OCI-LY7 (cell line): Measurements from ENCODE around the gene GPR146. TPM values are rescaled to one million over a fixed set of nuclear protein-coding genes. Genes with fewer than 3 reads are reported as not detected.
A peak's percentile ranks its signal among the peaks of the same experiment; 100 is the strongest.

Source experiments
- BruUV-seq: library from RNA; stranded (reverse); fragments of 400-500 nt; replicated peaks from 2 replicates; lab custom pipeline; 2021; lab: Mats Ljungman, UMichigan
- CTCF ChIA-PET: fragments of 300-600 bp; sonication (Branson Sonifier 250); formaldehyde crosslinking; loops from one replicate; lab custom pipeline; 2022; ENCODE audit warnings: antibody characterized with exemption; ENCODE audit not compliant: unreplicated experiment; lab: Charles Lee
- POLR2A ChIA-PET: fragments of 300-600 bp; sonication (Branson Sonifier 250); formaldehyde crosslinking; loops from one replicate; lab custom pipeline; 2022; ENCODE audit warnings: antibody characterized with exemption; lab: Charles Lee
- DNase-seq: peaks from one replicate; pipeline ENCODE4 v3.0.0-alpha.2; 2015; ENCODE audit warnings: low spot score
- H2AFZ ChIP-seq: fragments of 200-600 bp; sonication (generic), shearing (Covaris generic); 2 replicates; pipeline ENCODE4 v1.6.1; 2014; ENCODE audit warnings: mild to moderate bottlenecking, antibody characterized with exemption, low read length, moderate library complexity
- H3K27ac ChIP-seq: fragments of 200-600 bp; sonication (generic); 2 replicates; pipeline ENCODE4 v1.5.1; 2014; ENCODE audit warnings: mixed run types, low read depth, mild to moderate bottlenecking, moderate library complexity, low read length, inconsistent platforms; ENCODE audit not compliant: poor library complexity, severe bottlenecking
- H3K36me3 ChIP-seq: fragments of 200-600 bp; sonication (generic); 2 replicates; pipeline ENCODE4 v1.6.1; 2014; ENCODE audit warnings: mild to moderate bottlenecking, antibody characterized with exemption, low read length, moderate library complexity, mixed read lengths; ENCODE audit not compliant: insufficient read depth
- H3K4me1 ChIP-seq: fragments of 200-600 bp; sonication (generic); 2 replicates; pipeline ENCODE4 v1.5.1; 2014; ENCODE audit warnings: mild to moderate bottlenecking, low read length; ENCODE audit not compliant: insufficient read depth, poor library complexity, severe bottlenecking
- H3K4me2 ChIP-seq: fragments of 200-600 bp; sonication (generic); 2 replicates; pipeline ENCODE4 v1.6.1; 2014; ENCODE audit warnings: mild to moderate bottlenecking, low read length
- H3K4me3 ChIP-seq: fragments of 200-600 bp; sonication (generic); 2 replicates; pipeline ENCODE4 v1.5.1; 2014; ENCODE audit warnings: mild to moderate bottlenecking, low read depth, low read length; ENCODE audit not compliant: poor library complexity, severe bottlenecking
- H3K79me2 ChIP-seq: fragments of 200-600 bp; sonication (generic); 2 replicates; pipeline ENCODE4 v1.6.1; 2016; ENCODE audit warnings: low read depth, mild to moderate bottlenecking, low read length, moderate library complexity, mixed read lengths; ENCODE audit not compliant: insufficient read depth
- H3K9me2 ChIP-seq: fragments of 200-600 bp; sonication (generic); 2 replicates; pipeline ENCODE4 v1.6.1; 2016; ENCODE audit warnings: mild to moderate bottlenecking, low read length, mixed read lengths; ENCODE audit not compliant: insufficient read depth
- H3K9me3 ChIP-seq: fragments of 200-600 bp; sonication (generic); 2 replicates; pipeline ENCODE4 v1.6.1; 2014; ENCODE audit warnings: mild to moderate bottlenecking, mixed run types, low read length, mixed read lengths
- H4K20me1 ChIP-seq: fragments of 200-600 bp; sonication (generic); 2 replicates; pipeline ENCODE4 v1.6.1; 2014; ENCODE audit warnings: mild to moderate bottlenecking, antibody characterized with exemption, low read length, moderate library complexity, mixed read lengths; ENCODE audit not compliant: insufficient read depth
- EZH2phosphoT487 ChIP-seq: fragments of 200-600 bp; sonication (generic); IDR thresholded peaks from 2 replicates; pipeline ENCODE4 v1.6.1; 2018; ENCODE audit warnings: low read depth, borderline replicate concordance, mild to moderate bottlenecking, mixed run types, antibody characterized with exemption, low read length, moderate library complexity, mixed read lengths
- intact Hi-C: fragments of 100-400 bp; cut with micrococcal nuclease; formaldehyde crosslinking; loops from one replicate; pipeline ENCODE4 v1.10.0; 2022; ENCODE audit not compliant: unreplicated experiment
- total RNA-seq, 2 experiments: library from RNA; depleted of rRNA in 1 of 2; stranded (reverse); fragments of >200 nt in 1 of 2; shearing (Covaris generic) in 1 of 2; gene quantifications; 2 replicates each; pipeline ENCODE4 v1.2.3, GENCODE V29; 2014 to 2022
- TF ChIP-seq, protein P1 (sequence below): fragments of 200-600 bp; sonication (generic); conservative IDR thresholded peaks from 2 replicates; pipeline ENCODE4 v1.5.1; 2014; ENCODE audit warnings: mild to moderate bottlenecking, antibody characterized with exemption, low read length, moderate library complexity, mixed read lengths

The GPR146 gene
- total RNA-seq, 2 experiments from 2014 or later, result 0.95 to 3.3 TPM

DNA sequence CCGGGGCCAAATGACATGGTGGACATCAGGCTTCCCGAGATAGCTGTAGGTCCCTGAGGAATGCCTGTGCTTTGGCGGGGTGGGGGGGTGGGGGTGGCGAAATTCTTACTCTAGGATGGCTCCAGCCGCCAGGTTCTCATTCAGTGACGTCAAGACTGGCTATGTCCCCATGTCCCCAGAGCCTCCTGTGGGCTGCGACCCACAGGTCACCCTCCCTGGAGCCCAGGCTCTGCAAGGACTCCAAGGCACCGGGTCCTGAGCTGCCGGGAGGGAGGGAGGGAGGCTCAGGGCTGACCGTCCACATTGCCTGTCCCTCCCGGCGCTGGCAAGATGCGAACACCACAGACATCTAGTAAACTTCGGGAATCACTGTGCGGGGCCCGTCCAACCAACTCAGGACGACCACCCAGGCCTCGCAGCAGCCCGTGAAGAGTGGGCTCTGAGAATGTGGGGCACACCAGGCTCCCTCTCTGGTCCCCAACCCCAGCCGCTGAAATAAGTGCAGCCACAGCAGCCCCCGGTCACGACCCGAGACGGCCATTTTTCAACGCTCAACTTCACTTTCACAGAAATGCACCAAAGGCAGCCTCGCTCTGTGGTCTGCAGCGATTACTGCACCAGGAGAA is 12.6 kb downstream of the GPR146 start:
- intact Hi-C loops, result no loop called here
- no TSS peak for BruUV-seq
- H3K4me1 ChIP-seq, result peaks cover 51% of the 10 kb centered on the region

DNA sequence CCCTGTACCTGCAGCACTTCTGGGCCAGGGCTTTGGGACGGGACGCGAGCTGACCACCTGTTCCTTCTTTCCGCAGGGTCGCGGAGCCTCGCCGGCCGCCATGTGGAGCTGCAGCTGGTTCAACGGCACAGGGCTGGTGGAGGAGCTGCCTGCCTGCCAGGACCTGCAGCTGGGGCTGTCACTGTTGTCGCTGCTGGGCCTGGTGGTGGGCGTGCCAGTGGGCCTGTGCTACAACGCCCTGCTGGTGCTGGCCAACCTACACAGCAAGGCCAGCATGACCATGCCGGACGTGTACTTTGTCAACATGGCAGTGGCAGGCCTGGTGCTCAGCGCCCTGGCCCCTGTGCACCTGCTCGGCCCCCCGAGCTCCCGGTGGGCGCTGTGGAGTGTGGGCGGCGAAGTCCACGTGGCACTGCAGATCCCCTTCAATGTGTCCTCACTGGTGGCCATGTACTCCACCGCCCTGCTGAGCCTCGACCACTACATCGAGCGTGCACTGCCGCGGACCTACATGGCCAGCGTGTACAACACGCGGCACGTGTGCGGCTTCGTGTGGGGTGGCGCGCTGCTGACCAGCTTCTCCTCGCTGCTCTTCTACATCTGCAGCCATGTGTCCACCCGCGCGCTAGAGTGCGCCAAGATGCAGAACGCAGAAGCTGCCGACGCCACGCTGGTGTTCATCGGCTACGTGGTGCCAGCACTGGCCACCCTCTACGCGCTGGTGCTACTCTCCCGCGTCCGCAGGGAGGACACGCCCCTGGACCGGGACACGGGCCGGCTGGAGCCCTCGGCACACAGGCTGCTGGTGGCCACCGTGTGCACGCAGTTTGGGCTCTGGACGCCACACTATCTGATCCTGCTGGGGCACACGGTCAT is 13.3 kb downstream of the GPR146 start:
- BruUV-seq, result no TSS peak
- no peaks in the 10 kb centered on the region for H3K79me2 ChIP-seq
- no peak overlapping the region for H3K4me3 ChIP-seq
- ChIA-PET POLR2A (interaction anchor here (1.6 kb wide), 1 partner anchor 31 kb away, joined by 5 read pairs; no protein-coding TSS in a partner anchor), CTCF (no interaction called here)
- H3K9me2 ChIP-seq, result no peaks in the 10 kb centered on the region
- DNase-seq, result no peak
- H3K36me3 ChIP-seq, result no peaks in the 10 kb centered on the region
- no peaks in the 10 kb centered on the region for H3K9me3 ChIP-seq
- no peaks in the 10 kb centered on the region for H4K20me1 ChIP-seq
- H3K4me1 ChIP-seq, result peaks cover 58% of the 10 kb centered on the region
- H3K27ac ChIP-seq, result peak overlapping the region; percentile 89
- intact Hi-C loops, result no loop called here
- TF ChIP-seq, protein P1, sequence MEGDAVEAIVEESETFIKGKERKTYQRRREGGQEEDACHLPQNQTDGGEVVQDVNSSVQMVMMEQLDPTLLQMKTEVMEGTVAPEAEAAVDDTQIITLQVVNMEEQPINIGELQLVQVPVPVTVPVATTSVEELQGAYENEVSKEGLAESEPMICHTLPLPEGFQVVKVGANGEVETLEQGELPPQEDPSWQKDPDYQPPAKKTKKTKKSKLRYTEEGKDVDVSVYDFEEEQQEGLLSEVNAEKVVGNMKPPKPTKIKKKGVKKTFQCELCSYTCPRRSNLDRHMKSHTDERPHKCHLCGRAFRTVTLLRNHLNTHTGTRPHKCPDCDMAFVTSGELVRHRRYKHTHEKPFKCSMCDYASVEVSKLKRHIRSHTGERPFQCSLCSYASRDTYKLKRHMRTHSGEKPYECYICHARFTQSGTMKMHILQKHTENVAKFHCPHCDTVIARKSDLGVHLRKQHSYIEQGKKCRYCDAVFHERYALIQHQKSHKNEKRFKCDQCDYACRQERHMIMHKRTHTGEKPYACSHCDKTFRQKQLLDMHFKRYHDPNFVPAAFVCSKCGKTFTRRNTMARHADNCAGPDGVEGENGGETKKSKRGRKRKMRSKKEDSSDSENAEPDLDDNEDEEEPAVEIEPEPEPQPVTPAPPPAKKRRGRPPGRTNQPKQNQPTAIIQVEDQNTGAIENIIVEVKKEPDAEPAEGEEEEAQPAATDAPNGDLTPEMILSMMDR, result no peak
- TF ChIP-seq EZH2phosphoT487, result no peak
- H3K4me2 ChIP-seq, result no peak overlapping the region
- H2AFZ ChIP-seq, result no peak overlapping the region

More for the DNA sequence above, 12.6 kb downstream of the GPR146 start:
- Histone ChIP-seq H4K20me1 (no peaks in the 10 kb centered on the region), H3K36me3 (no peaks in the 10 kb centered on the region), H3K27ac (no peak overlapping the region), H3K4me3 (no peak overlapping the region), H3K79me2 (no peaks in the 10 kb centered on the region), H3K9me3 (no peaks in the 10 kb centered on the region), H3K9me2 (no peaks in the 10 kb centered on the region), H3K4me2 (no peak overlapping the region), H2AFZ (no peak overlapping the region)
- no peak for TF ChIP-seq EZH2phosphoT487
- TF ChIP-seq, protein P1, result no peak
- no peak for DNase-seq
- CTCF ChIA-PET, result no interaction called here
- POLR2A ChIA-PET, result no interaction called here
